GM10847 (cell line): Measurements from ENCODE around the gene AJUBA.

Experiments
- POLR2A ChIP-seq: IDR thresholded peaks from 2 replicates; pipeline ENCODE4 v1.6.1; 2011; ENCODE audit not compliant: insufficient read length; ENCODE audit errors: extremely low read depth

The AJUBA gene

GRCh38 chr14:23009483-23009938 is 27.2 kb upstream of the AJUBA start:
- TF ChIP-seq POLR2A, result no peak

- no peak for TF ChIP-seq POLR2A
These were observed 26.5 kb upstream of the AJUBA start for GRCh38 chr14:23008831-23009230.

- TF ChIP-seq POLR2A, result peak; percentile 92
These were observed 24.4 kb upstream of the AJUBA start for GRCh38 chr14:23006544-23007419.

GRCh38 chr14:23006188-23006534 is 23.8 kb upstream of the AJUBA start:
- no peak for TF ChIP-seq POLR2A

GRCh38 chr14:23005451-23006187 is 23.3 kb upstream of the AJUBA start:
- no peak for TF ChIP-seq POLR2A

GRCh38 chr14:23002592-23002991 is 20.2 kb upstream of the AJUBA start:
- TF ChIP-seq POLR2A, result no peak

GRCh38 chr14:23000860-23001259 is 18.5 kb upstream of the AJUBA start:
- no peak for TF ChIP-seq POLR2A

GRCh38 chr14:22998329-22999012 is 16.1 kb upstream of the AJUBA start:
- TF ChIP-seq POLR2A, result no peak

- no peak for TF ChIP-seq POLR2A
These were observed 15.4 kb upstream of the AJUBA start for GRCh38 chr14:22997676-22998323.

GRCh38 chr14:22996768-22997654 is 14.7 kb upstream of the AJUBA start:
- no peak for TF ChIP-seq POLR2A

- no peak for TF ChIP-seq POLR2A
These were observed 13.7 kb upstream of the AJUBA start for GRCh38 chr14:22995889-22996625.

GRCh38 chr14:22994762-22995275 is 12.5 kb upstream of the AJUBA start:
- TF ChIP-seq POLR2A, result no peak

GRCh38 chr14:22993517-22993916 is 11.2 kb upstream of the AJUBA start:
- no peak for TF ChIP-seq POLR2A
